HG03442 (cell line): ENCODE measurements around the gene PERM1.
A peak's percentile ranks its signal among the peaks of the same experiment; 100 is the strongest.
"Not testable (repeated sequence)": the region's sequence is repeated elsewhere in the genome, so short reads cannot be mapped to it uniquely, and the experiment has no call there.

Experiments
- ATAC-seq: cut with Tn5 transposase; IDR thresholded peaks from one replicate; pipeline ENCODE4 v1.9.1; 2021; ENCODE audit warnings: mild to moderate bottlenecking, moderate library complexity; ENCODE audit not compliant: unreplicated experiment

The PERM1 gene

GRCh38 chr1:997993-998744, 16.3 kb upstream of the PERM1 start:
- no peak for ATAC-seq

- ATAC-seq: no peak
Observed at GRCh38 chr1:997713-997992, 15.8 kb upstream of the PERM1 start.

DNA sequence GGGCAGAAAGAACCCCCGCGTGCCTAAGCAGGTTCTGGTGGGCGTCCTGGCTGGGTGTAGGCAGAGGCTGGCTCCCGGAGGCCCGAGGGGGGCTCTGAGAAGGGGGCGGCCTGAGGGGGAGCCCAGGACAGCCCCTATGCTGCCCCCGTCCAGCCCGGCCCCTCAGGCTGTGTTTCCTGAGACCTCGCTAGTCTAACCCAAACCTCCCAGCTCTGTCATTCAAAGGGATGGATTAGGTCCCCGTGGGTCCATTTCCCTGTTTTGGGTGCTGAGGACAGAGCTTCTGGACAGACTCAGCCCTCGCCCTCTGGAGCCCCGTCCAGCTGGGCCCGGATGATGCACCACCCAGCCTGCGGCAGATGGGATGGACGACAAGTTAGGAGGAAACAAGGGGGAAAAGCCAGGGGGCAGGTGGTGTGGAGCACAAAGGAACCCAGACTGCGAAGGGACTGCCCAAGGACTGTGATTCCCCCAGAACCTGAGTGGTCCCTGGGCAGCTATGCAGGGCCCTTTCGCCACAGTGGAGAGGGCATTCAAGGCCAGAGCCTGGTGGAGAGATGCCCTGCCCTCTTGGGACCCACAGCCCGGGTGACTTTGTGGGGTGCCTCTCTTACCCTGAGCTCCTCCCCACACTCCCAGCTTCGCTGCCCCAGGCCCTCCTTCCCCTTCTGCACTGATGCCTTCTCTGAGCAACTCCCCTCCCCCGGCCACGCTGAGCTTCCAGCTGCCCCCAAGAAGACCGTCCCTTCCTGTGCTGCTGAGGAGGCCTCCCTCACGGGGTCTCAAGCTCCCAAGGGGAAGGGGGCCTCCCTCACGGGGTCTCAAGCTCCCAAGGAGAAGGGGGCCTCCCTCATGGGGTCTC, 15.2 kb upstream of the PERM1 start:
- no peak for ATAC-seq

GRCh38 chr1:995665-996633, 14.1 kb upstream of the PERM1 start:
- ATAC-seq: no peak

GRCh38 chr1:994546-994945, 12.7 kb upstream of the PERM1 start:
- ATAC-seq: not testable (repeated sequence)

- ATAC-seq: no peak
Observed at GRCh38 chr1:993379-993995, 11.6 kb upstream of the PERM1 start.

GRCh38 chr1:992362-992761, 10.5 kb upstream of the PERM1 start:
- ATAC-seq: no peak

DNA sequence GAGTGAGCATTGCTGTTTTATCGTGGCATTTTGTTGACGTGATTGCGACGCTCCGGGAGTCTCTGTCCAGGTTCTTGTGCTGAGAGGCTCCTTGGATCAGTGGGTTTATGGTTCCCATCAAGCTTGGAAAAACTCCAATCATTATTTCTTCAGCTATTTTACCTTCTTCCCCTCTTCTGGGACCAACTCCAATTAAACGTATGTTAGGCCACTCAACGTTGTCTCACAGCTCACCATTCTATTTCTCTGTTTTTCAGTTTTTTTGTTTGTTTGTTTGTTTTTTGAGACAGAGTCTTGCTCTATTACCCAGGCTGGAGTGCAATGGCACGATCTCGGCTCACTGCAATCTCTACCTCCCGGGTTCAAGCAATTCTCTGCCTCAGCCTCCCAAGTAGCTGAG, 10.0 kb upstream of the PERM1 start:
- ATAC-seq: no peak

GRCh38 chr1:991275-991674, 9.4 kb upstream of the PERM1 start:
- ATAC-seq: not testable (repeated sequence)

DNA sequence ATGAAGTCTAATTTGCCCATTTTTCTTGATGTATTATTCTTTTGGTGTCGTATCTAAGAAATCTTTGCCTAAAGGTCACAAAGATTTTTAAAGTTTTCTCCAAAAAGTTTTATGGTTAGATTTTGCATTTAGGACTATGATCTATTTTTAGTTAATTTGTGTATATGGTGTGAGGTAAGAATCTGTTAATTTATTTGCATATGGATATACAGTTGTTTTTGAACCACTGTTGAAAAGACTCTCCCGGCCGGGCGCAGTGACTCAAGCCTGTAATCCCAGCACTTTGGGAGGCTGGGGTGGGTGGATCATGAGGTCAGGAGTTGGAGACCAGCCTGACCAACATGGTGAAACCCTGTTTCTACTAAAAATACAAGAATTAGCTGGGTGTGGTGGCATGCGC, 6.2 kb upstream of the PERM1 start:
- ATAC-seq: not testable (repeated sequence)

- no peak for ATAC-seq
Observed at GRCh38 chr1:985126-985525, 3.2 kb upstream of the PERM1 start.

DNA sequence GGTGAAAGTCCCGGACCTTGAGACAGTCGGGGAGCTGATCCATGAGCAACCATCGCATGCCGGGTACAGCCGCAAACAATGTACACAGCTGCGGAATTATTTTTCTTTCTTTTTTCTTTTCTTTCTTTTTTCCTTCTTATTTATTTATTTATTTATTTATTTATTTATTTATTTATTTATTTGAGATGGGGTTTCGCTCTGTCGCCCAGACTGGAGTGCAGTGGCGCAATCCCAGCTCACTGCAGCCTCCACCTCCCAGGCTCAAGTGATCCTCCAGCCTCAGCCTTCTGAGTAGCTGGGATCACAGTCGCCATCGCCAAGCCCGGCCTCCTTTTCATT, 2.6 kb upstream of the PERM1 start:
- ATAC-seq: no peak

- peak; percentile 45 for ATAC-seq
Observed at GRCh38 chr1:983798-984475, 2.0 kb upstream of the PERM1 start.

GRCh38 chr1:982765-983436, 1.0 kb upstream of the PERM1 start:
- no peak for ATAC-seq

- no peak for ATAC-seq
Observed at GRCh38 chr1:981491-981954, 370 bp downstream of the PERM1 start.

- no peak for ATAC-seq
Observed at GRCh38 chr1:980602-981395, 1.1 kb downstream of the PERM1 start.

GRCh38 chr1:980137-980571, 1.7 kb downstream of the PERM1 start:
- no peak for ATAC-seq

DNA sequence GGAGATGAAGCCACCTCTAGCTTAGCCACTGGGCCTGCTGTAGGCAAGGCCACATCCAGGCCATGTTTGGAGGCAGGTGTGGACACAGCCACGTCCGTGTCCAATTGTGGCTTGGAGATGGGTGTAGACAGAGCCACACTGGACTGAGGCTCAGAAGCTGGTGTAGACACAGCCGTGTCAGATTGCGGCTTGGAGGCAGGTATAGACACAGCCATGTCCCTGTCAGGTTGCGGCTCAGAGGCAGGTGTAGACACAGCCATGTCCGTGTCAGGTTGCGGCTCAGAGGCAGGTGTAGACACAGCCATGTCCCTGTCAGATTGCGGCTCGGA, 2.2 kb downstream of the PERM1 start:
- ATAC-seq: no peak
